Mesenchymal stem cell (in vitro differentiated cells and primary cell): ENCODE data around the gene PF4V1.
A peak's percentile ranks its signal among the peaks of the same experiment; 100 is the strongest.

ENCODE experiments used
- DNase-seq: peaks from one replicate; pipeline ENCODE4 v3.0.0-alpha.2; 2013
- H2AFZ ChIP-seq: one replicate; pipeline ENCODE4 v1.6.1; 2013; ENCODE audit warnings: low read depth, mild to moderate bottlenecking, control low read depth, inconsistent platforms, low read length, moderate library complexity
- H2AK5ac ChIP-seq: 2 replicates; pipeline ENCODE4 v1.6.1; 2013; ENCODE audit warnings: low read length, moderate library complexity, mild to moderate bottlenecking, inconsistent platforms; ENCODE audit not compliant: severe bottlenecking
- H2BK120ac ChIP-seq: one replicate; pipeline ENCODE4 v1.6.1; 2013; ENCODE audit warnings: low read depth, mild to moderate bottlenecking, inconsistent platforms, low read length, moderate library complexity
- H2BK12ac ChIP-seq, 2 experiments: one replicate each; pipeline ENCODE4 v1.6.1; 2013; ENCODE audit warnings: inconsistent platforms in 2 of 2, low read length in 2 of 2, mild to moderate bottlenecking in 2 of 2, moderate library complexity in 2 of 2, control low read depth in 1 of 2
- H2BK15ac ChIP-seq: one replicate; pipeline ENCODE4 v1.6.1; 2013; ENCODE audit warnings: mild to moderate bottlenecking, low read depth, inconsistent platforms; ENCODE audit not compliant: poor library complexity, severe bottlenecking
- H2BK5ac ChIP-seq: 2 replicates; pipeline ENCODE4 v1.6.1; 2013; ENCODE audit warnings: low read depth, mild to moderate bottlenecking, low read length, control low read depth, inconsistent platforms; ENCODE audit not compliant: poor library complexity, severe bottlenecking
- H3K14ac ChIP-seq, 2 experiments: one replicate each; pipeline ENCODE4 v1.6.1; 2013; ENCODE audit warnings: inconsistent platforms in 2 of 2, low read length in 2 of 2, control low read depth in 1 of 2, mild to moderate bottlenecking in 1 of 2, moderate library complexity in 1 of 2
- H3K18ac ChIP-seq, 2 experiments: one replicate each; pipeline ENCODE4 v1.6.1; 2013; ENCODE audit warnings: inconsistent platforms in 2 of 2, low read length in 2 of 2, control low read depth in 1 of 2, low read depth in 1 of 2, mild to moderate bottlenecking in 1 of 2
- H3K23ac ChIP-seq, 2 experiments: one replicate each; pipeline ENCODE4 v1.6.1; 2013; ENCODE audit warnings: inconsistent platforms in 2 of 2, low read length in 2 of 2, mild to moderate bottlenecking in 2 of 2, moderate library complexity in 2 of 2, control low read depth in 1 of 2
- H3K27ac ChIP-seq: 2 replicates; pipeline ENCODE4 v1.5.1; 2013; ENCODE audit warnings: mild to moderate bottlenecking, moderate library complexity, low read length, control low read depth, inconsistent platforms; ENCODE audit not compliant: poor library complexity, severe bottlenecking
- H3K27me3 ChIP-seq, 2 experiments: 2 replicates each; pipeline versions ENCODE4 v1.6.1 to v1.7.0; 2013; ENCODE audit warnings: low read length in 2 of 2, mild to moderate bottlenecking in 2 of 2, moderate library complexity in 2 of 2, control low read depth in 1 of 2, inconsistent platforms in 1 of 2; ENCODE audit not compliant: control insufficient read depth in 1 of 2, insufficient read depth in 1 of 2
- H3K36me3 ChIP-seq, 2 experiments: 2 replicates each; pipeline versions ENCODE4 v1.6.1 to v1.7.0; 2013; ENCODE audit warnings: low read length in 2 of 2, control low read depth in 1 of 2, inconsistent platforms in 1 of 2, low read depth in 1 of 2, mild to moderate bottlenecking in 1 of 2; ENCODE audit not compliant: insufficient read depth in 2 of 2, control insufficient read depth in 1 of 2
- H3K4ac ChIP-seq, 2 experiments: one replicate each; pipeline ENCODE4 v1.6.1; 2013; ENCODE audit warnings: inconsistent platforms in 2 of 2, low read length in 2 of 2, mild to moderate bottlenecking in 2 of 2, moderate library complexity in 2 of 2, control low read depth in 1 of 2, low read depth in 1 of 2
- H3K4me1 ChIP-seq: 2 replicates; pipeline ENCODE4 v1.6.1; 2013; ENCODE audit warnings: low read depth, low read length, control low read depth; ENCODE audit not compliant: control insufficient read depth, insufficient read depth
- H3K4me2 ChIP-seq: 2 replicates; pipeline ENCODE4 v1.6.1; 2013; ENCODE audit warnings: low read length, mild to moderate bottlenecking, inconsistent platforms; ENCODE audit not compliant: poor library complexity, severe bottlenecking
- H3K4me3 ChIP-seq, 2 experiments: 2 replicates each; pipeline versions ENCODE4 v1.5.1 to v1.7.0; 2013; ENCODE audit warnings: low read length in 2 of 2, mild to moderate bottlenecking in 2 of 2, control low read depth in 1 of 2, low read depth in 1 of 2; ENCODE audit not compliant: insufficient read depth in 1 of 2
- H3K79me1 ChIP-seq: replicated peaks from 2 replicates; pipeline ENCODE4 v1.6.1; 2013; ENCODE audit warnings: mild to moderate bottlenecking, control low read depth, low read length, inconsistent platforms; ENCODE audit not compliant: poor library complexity, severe bottlenecking
- H3K9ac ChIP-seq: 2 replicates; pipeline ENCODE4 v1.7.0; 2013; ENCODE audit warnings: mild to moderate bottlenecking, low read length, moderate library complexity
- H3K9me3 ChIP-seq: 2 replicates; pipeline ENCODE4 v1.7.0; 2013; ENCODE audit warnings: mild to moderate bottlenecking, low read length; ENCODE audit not compliant: control insufficient read depth
- H4K8ac ChIP-seq: one replicate; pipeline ENCODE4 v1.6.1; 2013; ENCODE audit warnings: inconsistent platforms, mild to moderate bottlenecking, low read length, moderate library complexity
- H4K91ac ChIP-seq: one replicate; pipeline ENCODE4 v1.6.1; 2013; ENCODE audit warnings: mild to moderate bottlenecking, low read length, inconsistent platforms
- WGBS: methylation state at CpG from one replicate; pipeline ENCODE4 v1.1.7; 2013; ENCODE audit warnings: mixed read lengths; 5-methylcytosine and 5-hydroxymethylcytosine counted together

The PF4V1 gene

DNA sequence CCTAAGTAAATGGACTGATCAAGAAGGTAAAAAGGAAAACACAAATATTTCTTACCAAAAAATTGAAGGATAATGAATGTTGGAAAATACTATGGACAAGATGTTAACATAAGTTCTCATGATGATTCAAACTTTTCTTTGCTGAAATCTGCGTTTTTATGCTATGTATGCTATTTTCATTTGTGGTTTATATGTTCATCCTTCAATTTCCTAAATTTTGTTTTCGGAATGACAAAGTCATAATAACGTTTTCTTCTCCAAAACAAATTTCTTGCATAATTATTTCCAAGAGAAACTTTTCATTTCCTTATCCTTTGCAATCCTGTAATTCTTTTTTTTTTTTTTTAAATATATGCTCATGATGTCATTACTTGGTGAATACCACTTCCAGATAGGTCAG is 7.8 kb downstream of the PF4V1 start:
- Histone ChIP-seq H2AFZ (no peak overlapping the region), H3K4me2 (no peak overlapping the region), H3K23ac (no peak overlapping the region), H3K27ac (no peak overlapping the region), H4K8ac (no peak overlapping the region), H2BK5ac (no peak overlapping the region), H2AK5ac (no peak overlapping the region), H2BK15ac (no peak overlapping the region), H3K27me3 (no peaks in the 10 kb centered on the region), H3K79me1 (no peaks in the 10 kb centered on the region), H3K14ac (no peak overlapping the region), H3K9me3 (peaks cover 17% of the 10 kb centered on the region), H3K36me3 (no peaks in the 10 kb centered on the region), H3K18ac (no peak overlapping the region), H3K4ac (no peak overlapping the region), H3K4me1 (peaks cover 2% of the 10 kb centered on the region), H2BK120ac (no peak overlapping the region), H3K9ac (no peak overlapping the region), H2BK12ac (no peak overlapping the region), H4K91ac (no peak overlapping the region), H3K4me3 (no peak overlapping the region)
- WGBS, result 89% methylated on average over 2 of the region's 3 CpGs
- no peak for DNase-seq

DNA sequence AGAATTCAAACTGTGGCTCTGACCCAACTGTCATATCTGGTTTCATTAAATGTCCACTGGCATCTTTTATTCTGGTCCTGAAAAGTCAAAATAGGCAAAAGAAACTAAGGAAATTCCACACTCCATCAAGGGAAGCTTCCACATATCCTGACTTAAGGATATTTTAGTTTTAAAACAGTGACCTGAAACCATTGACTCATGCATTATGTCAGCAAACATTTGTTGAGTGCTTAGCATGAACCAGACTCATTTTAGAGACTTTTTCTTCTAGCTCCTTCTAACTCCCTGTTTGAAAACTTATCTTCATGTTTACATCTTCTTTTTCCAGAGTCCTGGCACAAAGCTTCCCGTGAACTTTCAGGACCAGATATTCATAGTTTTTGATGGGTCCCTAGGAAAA is 9.2 kb downstream of the PF4V1 start:
- H3K4ac ChIP-seq, result no peak overlapping the region
- H2AFZ ChIP-seq, result no peak overlapping the region
- no peak overlapping the region for H2BK120ac ChIP-seq
- 27% methylated on average over 1 of the region's 1 CpG for WGBS
- H3K9ac ChIP-seq, result no peak overlapping the region
- no peak overlapping the region for H2BK15ac ChIP-seq
- no peak overlapping the region for H3K14ac ChIP-seq
- peaks cover 12% of the 10 kb centered on the region for H3K9me3 ChIP-seq
- no peak overlapping the region for H3K18ac ChIP-seq
- H3K23ac ChIP-seq, result no peak overlapping the region
- H3K4me1 ChIP-seq, result peaks cover 2% of the 10 kb centered on the region
- H2BK5ac ChIP-seq, result no peak overlapping the region
- H3K27me3 ChIP-seq, result no peaks in the 10 kb centered on the region
- H4K8ac ChIP-seq, result no peak overlapping the region
- H3K4me2 ChIP-seq, result no peak overlapping the region
- peak overlapping the region; percentile 24 for H2AK5ac ChIP-seq
- no peak overlapping the region for H3K4me3 ChIP-seq
- peak overlapping the region; percentile 31 for H3K27ac ChIP-seq
- H2BK12ac ChIP-seq, result peak overlapping the region; percentile 32 to 84
- no peaks in the 10 kb centered on the region for H3K36me3 ChIP-seq
- no peak overlapping the region for H4K91ac ChIP-seq
- DNase-seq, result peak; percentile 67
- no peaks in the 10 kb centered on the region for H3K79me1 ChIP-seq

DNA sequence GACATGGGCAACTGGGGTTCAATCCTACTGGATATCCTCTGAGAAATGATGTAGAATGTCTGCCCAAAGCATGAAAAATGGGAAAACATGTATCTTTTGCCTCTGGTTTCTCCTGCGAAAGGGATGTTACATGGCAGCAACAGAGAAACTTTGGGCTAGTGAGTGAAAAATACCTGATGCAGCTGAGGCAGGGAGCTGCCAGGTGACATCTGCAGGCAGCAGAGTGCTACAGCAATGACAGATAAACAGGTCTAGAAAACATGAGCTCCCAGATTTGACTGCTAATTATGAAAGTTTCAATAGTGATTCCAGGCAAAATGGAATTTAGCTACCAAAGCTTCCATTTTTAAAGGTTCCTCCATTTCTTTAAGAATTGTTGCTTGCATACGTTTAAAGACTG is 11.3 kb downstream of the PF4V1 start:
- no peak overlapping the region for H3K9ac ChIP-seq

DNA sequence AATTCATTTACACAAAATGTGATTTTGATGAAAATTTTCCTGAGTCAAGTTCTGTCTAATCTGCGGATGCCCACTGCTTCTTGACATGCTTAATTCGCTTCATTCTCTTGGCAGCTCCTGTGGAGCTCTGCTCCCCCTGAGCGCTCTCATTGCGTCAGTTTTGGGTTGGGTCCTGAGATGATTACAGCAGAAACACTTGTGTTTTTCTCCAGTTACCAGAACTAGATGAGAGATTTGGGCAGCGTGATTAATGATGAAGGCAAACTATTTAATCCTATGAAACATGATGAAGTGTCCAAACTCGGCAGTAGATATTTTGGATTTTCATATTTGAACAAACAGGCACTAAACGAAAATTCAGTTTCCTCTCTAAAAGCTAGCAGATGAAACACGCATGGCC is 11.9 kb downstream of the PF4V1 start:
- no peak overlapping the region for H3K4me2 ChIP-seq
- H3K4ac ChIP-seq, result peak overlapping the region in 1 of 2 experiments; percentile 7
- H3K27ac ChIP-seq, result no peak overlapping the region
- H3K4me3 ChIP-seq, result no peak overlapping the region
- no peaks in the 10 kb centered on the region for H3K27me3 ChIP-seq
- DNase-seq, result no peak
- H3K9me3 ChIP-seq, result no peaks in the 10 kb centered on the region
- no peak overlapping the region for H2AFZ ChIP-seq
- H3K79me1 ChIP-seq, result no peaks in the 10 kb centered on the region
- no peak overlapping the region for H2BK12ac ChIP-seq
- no peak overlapping the region for H4K91ac ChIP-seq
- H3K23ac ChIP-seq, result no peak overlapping the region
- H2BK15ac ChIP-seq, result no peak overlapping the region
- no peak overlapping the region for H4K8ac ChIP-seq
- H3K18ac ChIP-seq, result peak overlapping the region in 1 of 2 experiments; percentile 67
- WGBS, result 97% methylated on average over 8 of the region's 8 CpGs
- no peak overlapping the region for H3K9ac ChIP-seq
- H3K14ac ChIP-seq, result no peak overlapping the region
- peaks cover 6% of the 10 kb centered on the region for H3K4me1 ChIP-seq
- H2BK120ac ChIP-seq, result no peak overlapping the region
- no peaks in the 10 kb centered on the region for H3K36me3 ChIP-seq
- H2BK5ac ChIP-seq, result no peak overlapping the region
- H2AK5ac ChIP-seq, result no peak overlapping the region

More for the DNA sequence above, 11.3 kb downstream of the PF4V1 start:
- H2BK12ac ChIP-seq, result peak overlapping the region; percentile 2 to 95
- no peak overlapping the region for H2BK15ac ChIP-seq
- H2AFZ ChIP-seq, result no peak overlapping the region
- H3K36me3 ChIP-seq, result no peaks in the 10 kb centered on the region
- no peak overlapping the region for H3K4ac ChIP-seq
- 89% methylated on average over 2 of the region's 2 CpGs for WGBS
- H3K9me3 ChIP-seq, result no peaks in the 10 kb centered on the region
- no peak overlapping the region for H4K91ac ChIP-seq
- H2AK5ac ChIP-seq, result no peak overlapping the region
- H3K14ac ChIP-seq, result no peak overlapping the region
- H3K27me3 ChIP-seq, result no peaks in the 10 kb centered on the region
- H3K4me1 ChIP-seq, result peaks cover 6% of the 10 kb centered on the region
- H3K23ac ChIP-seq, result no peak overlapping the region
- no peak for DNase-seq
- no peak overlapping the region for H3K4me3 ChIP-seq
- H2BK5ac ChIP-seq, result no peak overlapping the region
- H4K8ac ChIP-seq, result peak overlapping the region; percentile 37
- peak overlapping the region in 1 of 2 experiments; percentile 62 for H3K18ac ChIP-seq
- no peak overlapping the region for H3K4me2 ChIP-seq
- no peaks in the 10 kb centered on the region for H3K79me1 ChIP-seq
- no peak overlapping the region for H3K27ac ChIP-seq
- no peak overlapping the region for H2BK120ac ChIP-seq
